ENCODE data around the gene COLEC12.

COLEC12 gene

DNA sequence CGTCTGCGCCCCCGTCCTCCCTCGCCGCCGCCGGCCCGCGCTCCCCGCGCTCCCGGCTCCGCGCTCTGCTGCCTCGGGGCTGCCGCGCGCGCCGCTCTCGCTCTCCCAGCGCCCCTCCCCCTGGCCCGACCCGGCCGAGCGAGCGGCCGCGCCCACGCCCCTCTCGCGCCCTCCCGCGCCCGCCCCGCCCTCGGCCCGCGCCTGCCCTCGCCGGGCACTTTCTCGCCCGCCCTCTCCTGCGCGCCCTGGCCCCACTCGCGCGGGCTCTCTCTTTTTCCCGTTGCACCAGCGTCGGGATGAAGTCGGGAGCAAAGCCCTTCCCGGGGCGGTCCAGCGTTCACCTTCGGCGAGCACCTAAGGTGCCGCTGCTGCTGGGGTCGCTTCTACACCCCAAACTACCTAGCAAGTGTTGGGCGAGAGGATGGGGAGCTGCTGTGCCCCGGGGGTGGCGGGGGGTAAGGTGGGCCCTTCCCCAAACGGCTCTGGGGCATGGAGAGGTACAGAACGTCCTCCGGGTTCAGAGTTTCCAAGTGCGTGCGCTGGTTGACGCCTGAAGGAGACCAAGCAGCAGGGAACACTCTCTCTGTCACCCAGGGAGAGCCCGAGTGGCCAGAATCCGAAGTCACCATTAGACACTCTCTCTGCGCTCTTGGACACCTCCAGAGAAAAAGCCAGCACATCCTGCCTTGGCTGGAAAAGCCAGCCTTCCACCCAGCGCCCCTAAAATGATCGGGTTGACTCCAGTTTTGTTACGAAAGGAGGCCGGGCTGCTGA, at the start of gene COLEC12:
COLEC12 (minus strand) TSS at position 70 of the 774 bp plus-strand sequence. CDS start 187 bp downstream, outside the sequence.
- no peak for DNase-seq

DNA sequence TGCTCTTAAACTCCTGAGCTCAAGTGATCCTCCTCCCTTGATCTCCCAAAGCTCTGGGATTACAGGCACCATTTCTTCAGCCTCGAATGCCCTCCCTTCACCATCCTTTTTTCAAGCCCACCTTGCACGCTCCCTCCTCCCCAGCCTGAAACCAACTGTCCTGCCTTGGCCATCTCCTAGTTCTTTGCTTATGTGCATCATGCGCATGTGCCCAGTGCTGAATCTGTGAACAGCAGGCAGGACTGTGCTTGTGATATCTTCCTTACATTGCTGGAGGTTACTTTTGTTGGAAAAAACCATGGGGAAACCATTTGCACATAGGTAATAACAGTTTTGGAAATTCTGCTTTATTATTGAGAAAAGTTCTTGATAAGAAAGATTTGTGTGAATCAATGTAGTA, 49.5 kb upstream of the COLEC12 start:
- no peak for DNase-seq

DNA sequence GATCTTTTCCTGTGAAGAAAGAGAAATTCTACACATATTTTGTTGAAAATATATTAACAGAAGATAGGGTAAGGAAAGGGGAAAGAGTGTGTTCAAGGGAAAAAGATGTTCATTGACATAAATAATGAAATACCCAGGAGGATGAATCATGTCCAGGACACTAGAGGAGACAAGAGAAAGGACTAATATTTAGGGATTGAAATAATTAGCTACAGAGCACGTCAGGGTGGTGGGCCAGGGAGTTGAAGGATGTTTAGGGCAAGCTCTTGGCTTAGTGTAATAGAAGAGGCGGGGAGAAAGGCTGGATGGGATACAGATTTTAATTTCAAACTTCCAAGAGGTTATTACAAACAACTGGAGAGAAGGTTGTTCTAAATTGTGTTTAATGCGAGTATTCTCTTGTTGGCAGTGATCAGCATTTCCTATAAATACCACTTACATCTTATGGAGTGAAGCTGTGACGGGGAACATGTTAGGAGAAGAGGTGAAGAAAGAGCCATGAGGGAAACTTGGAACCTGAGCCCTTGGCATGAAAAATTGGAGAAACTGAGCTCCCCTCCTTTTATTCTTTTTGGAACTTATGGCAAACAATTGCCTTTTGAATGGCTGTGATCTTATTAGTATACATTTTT, 43.1 kb upstream of the COLEC12 start:
- no peak for DNase-seq

DNA sequence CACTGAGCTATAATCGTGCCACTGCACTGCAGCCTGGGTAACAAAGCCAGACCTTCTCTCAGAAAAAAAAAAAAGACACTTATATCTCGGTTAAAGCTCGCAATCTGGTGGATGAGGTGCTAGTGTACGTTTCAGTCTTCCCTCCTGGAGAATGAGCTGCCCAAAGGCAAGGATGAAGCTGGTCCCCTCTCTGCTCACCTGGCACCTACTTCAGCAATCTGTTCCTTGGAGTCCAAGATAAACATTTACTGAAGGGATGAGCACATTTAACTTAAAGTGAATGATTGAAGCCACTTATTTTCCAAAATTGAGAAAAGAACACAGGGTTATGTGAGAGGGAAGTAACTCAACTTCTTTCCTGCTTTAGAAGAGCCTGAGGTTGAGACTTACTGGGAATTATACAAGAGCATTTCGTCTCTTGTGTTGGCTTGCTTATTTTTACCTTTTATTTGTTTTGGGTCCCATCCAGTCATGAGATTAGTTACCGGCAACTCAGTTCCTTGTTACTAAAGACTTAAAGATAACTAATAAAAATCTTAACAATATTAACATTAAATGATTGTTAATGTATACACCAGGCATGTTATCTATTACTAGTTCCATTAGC, 33.6 kb upstream of the COLEC12 start:
- no peak for DNase-seq

DNA sequence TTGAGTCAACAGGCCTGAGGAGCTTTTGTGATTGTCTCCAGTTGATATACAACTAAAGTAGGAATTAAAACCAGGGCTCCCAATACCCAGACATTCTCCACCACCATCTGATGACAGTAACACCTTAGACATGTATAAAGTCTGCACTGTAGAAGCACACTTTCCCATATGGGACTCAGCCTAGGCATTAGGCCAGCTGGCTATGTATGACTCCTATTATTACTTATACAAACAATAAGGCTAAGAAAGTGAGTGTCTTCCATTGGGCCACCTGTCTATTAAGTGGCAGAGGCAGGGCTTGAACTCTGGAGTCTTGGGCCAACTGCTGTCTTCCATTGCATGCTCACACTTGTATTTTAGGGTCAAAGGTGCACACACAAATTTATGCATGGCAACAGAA, 32.1 kb upstream of the COLEC12 start:
- no peak for DNase-seq

DNA sequence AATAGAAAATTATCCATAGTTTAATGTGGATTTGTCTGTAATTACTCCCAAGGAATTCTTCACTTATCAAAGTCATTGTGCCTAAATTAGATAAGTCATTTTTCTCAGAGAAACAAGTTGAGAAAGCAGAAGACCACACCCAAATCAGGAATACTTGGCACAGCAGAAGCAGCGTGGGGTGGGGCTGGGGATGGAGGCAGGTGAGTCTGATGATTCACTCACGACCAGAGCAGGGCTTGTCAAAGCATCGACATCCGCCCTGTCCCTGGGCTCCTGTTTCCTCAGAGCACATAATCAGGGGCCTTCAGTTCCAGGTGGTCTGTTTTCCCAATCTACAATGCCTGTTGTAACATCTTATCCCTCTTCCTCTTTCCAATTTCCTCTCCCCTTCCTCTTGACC, 31.5 kb upstream of the COLEC12 start:
- no peak for DNase-seq

DNA sequence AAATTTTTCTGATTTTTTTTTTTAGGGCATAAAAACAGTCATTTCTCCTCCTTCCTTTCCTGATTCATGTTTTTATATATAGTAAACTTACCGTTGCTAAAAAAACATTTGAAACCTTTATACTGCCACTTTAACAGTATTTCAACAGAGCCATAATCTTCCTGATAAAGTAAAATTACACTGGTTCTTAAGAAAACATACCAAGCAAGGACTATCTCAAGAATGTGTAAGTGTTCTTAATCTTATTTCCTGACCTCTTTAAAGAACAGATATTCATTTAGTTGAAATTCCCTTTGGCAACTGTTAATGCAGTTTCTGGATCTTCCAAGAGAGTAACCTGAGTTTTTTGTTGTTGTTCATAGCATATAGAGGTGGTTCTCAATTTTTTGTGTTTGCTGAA, 26.6 kb upstream of the COLEC12 start:
- DNase-seq: no peak

DNA sequence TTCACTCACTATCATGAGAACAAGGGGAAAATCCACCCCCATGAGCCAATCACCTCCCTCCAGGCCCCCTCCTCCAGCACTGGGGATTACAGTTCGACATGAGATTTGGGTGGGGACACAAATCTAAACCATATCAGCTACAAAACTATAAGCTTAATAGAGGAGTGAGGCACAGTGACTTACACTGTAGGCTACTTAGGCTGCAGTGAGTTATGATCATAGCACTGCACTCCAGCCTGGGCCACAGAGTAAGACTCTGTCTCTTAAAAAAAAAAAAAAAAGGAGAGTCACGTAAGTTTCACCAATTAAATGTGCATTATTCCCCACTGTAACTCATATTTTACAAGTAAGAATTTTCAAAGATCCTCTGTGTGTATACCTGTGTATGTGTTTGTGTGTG, 26.2 kb upstream of the COLEC12 start:
- DNase-seq: no peak

DNA sequence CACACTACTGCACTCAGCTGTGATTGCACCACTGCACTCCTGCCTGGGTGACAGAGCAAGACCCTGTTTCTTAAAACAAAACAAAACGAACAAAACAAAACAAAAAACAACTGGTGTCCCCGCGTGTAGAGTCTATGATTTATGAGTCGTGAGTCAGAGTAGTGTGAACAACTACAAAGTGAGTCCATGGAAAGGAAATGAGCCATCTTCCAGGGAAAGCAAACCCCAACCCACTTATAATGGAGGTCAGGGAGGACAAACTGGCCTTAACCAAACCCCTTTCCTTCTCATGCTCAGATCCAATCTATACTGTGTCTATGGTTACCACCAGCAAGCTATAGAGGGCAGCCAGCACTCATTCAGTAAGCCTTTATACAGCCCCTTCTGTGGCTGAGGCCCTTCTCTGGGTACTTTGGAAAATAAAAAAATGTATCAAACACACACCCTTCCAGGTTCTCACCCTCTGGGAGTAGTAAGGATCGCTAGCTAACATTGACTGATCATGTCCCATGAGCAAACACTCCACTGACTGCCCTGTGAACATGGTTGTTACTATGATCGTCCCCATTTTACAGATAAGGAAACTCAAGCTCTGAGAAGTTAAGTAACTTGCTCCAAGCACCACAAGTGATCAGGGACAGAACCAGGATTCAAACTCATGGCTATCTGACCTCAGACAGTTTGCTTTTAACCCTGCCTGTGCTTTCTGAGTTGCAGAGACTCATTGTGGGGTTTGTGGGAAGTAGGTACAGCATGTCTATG, 24.7 kb upstream of the COLEC12 start:
- no peak for DNase-seq

DNA sequence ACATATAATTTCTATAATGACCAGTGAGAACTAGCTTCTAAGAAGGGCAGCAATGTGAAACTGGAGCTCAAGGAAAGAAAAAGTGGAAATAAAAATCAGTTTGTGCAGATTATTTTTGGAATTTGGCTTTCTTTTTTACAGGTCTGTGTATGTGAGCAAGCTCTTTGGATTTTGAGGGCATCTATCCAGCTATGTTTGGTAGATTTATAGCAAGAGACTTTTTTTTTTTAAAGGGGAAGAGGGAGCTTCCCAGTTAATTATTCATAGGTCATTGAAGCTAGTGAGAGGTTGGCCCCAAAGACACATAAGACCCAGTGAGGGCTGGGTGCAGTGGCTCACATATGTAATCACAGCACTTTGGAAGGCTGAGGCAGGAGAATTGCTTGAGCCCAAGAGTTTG, 24.0 kb upstream of the COLEC12 start:
- no peak for DNase-seq

DNA sequence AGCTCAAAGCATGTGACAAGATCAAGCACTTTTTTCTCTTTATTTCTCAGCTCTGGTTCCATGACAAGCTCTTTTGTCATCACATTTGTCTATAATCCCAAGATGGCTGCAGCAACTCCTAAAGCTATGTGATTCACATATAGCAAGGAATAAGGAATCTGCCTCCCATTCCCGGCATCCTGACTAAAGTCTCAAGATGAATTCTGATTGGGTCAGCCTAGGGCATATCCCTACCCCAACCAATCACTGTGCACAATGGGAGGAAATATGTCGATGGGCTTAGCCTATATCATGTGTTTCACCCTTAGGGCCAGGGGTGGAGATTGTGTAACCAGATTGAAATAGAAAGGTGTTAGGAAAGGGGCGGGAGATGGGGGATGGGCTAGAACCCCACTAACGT, 23.1 kb upstream of the COLEC12 start:
- DNase-seq: no peak

DNA sequence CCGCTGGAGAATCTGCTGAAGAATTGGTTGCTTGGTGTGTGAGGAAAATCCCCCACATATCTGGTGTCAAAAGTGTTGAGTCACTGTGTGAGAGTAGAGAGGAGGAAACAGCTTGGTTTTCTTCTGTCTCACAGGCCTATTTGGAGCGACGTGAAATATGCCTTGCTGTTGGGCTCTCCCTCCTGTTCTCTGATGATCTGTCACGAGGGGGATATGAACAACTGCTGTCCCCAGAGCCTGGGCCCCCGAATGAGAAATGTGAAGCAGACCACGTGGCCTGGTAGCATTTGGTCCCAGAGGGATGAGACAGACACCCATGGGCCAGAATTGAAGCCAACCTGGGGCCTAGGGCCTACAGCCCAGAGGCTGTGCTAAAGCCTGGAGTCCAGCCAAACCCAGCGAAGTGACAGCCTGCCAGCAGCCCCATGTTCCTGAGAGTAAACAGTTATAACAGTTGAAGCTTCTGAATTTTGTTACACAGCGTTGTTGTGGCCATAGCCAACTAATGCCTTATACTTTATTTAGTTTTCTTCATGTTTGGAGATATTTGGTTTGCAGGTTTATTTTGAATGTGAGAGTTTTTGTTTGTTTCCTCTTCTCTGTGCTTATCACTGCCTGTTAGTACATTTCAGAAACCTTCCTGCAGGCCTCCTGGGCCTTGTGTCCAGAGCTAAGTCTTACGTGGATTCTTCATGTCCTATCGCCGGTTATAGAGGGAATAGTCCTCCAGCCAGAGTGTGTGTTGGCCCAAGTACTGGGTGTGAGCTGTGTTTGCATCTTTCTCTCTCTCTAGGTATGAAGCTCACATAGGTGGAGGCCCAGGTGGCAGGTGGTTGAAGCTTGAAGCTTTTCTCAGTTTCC, 18.7 kb upstream of the COLEC12 start:
- no peak for DNase-seq

DNA sequence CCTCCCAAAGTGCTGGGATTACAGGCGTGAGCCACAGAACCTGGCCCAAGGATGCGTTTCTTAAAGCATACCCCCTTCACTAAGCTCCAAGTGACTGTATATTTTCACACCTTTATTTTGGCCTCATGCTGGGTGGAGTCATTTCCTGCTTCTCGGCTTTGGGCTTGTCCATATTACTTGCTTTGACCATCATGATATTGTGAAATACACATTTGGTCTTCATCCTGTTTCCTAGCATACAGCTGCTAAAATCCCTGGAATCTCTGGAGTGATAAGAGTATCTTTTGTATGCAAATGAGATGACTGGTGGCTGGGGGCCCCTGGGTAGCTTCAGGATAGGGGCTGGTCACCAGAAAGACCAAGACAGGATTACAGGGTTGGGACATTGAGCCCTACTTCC, 17.6 kb upstream of the COLEC12 start:
- DNase-seq: no peak

DNA sequence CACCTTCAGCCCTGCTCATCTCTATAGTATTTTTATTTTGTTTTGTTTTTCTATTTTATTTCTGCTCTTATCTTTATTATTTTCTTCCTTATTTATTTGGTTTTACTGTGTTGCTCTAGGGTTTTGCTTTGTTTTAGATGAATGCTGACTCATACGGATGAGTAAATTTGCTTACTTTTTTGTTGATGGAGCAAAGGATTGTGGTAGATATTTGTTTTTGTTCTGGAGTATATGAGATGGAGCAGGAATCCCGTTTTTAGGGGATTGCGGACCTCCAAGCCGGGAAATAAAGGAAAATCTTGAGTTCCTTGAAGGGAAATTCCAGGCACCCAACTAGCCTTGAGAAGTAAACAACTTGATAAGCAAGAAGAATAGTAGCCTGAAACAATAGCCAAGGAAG, 15.3 kb upstream of the COLEC12 start:
- DNase-seq: no peak

DNA sequence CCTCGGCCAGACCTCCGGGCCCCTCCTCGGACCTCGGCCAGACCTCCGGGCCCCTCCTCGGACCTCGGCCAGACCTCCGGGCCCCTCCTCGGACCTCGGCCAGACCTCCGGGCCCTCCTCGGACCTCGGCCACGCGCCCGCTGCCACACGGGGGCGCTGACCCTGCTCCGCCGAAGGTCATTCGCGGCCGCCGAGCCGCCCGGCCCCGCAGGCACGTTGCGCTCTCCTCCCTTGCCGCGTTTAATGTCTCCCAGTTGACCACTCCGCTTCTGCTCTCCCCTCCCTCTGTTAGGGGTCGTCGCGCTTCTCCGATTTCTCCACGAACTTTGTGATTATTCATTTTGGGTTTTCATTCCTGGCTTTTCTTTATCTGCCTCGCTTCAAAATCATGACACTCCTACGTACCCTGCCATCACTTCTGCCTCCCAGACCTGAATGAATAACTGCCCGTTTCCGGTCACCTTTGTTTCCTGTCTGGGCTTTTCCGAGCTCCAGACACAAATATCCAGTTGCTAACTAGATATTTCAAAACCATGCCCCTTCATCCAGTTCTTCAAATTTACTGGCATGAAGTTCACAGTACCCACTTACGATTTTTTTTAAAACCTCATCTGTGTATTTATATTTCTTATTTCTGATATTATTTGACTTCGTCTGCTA, 14.8 kb upstream of the COLEC12 start:
- no peak for DNase-seq

DNA sequence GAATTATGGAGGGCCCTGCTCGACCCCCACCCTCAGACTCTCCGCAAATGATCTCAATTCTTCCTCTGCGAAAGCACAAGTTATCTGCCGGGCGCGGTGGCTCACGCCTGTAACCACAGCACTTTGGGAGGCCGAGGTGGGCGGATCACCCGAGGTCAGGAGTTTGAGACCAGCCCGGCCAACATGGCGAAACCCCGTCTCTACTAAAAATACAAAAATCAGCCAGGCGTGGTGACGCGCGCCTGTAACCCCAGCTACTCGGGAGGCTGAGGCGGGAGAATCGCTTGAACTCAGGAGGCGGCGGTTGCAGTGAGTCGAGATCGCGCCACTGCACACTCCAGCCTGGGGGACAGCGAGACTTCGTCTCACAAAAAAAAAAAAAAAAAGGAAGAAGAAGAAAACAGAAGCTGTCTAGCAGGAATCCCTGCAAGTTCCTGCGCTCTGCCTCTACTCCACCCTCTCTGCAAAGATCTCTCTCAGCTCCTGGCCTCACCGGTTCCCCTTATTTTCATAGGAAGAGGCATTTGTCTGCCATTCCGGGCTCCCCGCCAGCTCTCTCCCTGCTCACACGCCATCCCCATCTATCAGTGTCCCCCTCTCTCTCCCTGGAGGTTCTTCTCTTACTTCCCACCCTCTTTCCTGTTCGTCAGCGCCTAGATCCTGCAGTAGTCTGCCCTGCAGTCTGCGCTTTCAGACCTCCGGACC, 13.5 kb upstream of the COLEC12 start:
- no peak for DNase-seq

DNA sequence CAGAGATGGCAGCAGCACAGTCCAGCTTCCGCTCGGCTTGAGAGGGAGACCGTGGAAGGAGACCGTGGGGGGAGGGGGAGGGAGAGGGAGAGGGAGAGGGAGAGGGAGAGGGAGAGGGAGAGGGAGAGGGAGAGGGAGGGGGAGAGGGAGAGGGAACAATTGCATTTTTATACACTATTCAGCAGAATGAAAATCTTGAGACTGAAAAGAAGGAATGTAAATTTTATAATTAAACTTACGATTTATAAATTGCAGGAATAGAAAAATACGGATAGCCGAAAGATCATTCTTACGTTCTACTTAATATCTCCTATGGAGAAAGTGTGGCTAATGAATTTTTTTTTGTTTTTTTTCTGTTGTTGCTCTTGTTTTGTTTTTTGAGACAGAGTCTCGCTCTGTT, 12.5 kb upstream of the COLEC12 start:
- DNase-seq: no peak

DNA sequence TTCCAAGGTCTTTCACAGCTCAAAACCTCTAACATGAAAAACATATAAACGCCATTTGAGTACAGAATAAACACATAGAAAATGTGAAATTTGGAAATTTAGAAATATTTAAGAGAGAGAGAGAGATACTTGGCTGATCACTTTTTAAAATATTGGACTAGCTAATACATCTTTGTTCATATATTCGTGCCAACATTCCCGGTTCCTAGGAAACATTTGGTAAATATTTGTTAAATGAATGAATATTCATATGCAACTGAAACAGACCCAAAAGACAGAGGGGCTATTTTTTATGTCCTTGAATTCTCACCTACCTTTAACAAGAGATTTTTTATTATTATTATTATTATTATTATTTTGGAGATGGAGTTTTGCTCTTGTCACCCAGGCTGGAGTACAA, 8.3 kb upstream of the COLEC12 start:
- DNase-seq: no peak

DNA sequence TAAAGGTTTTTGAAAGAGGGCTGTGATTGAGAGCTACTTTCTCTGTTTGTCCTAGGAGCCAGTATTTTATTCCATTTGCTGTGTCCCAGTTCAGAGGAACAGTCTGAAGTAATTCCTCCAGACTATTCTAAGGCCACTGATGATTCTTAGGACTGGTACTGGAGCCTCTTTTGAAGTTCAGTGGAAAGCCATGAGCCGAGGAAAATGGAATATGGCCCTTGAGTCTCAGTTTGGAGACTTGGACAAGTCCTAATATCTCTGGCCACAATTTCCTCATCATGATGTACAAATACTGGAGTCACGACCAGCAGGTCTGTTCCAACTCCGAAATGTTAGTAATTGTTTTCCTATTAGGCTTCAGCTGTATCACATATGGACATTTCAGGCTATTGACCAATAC, 7.1 kb upstream of the COLEC12 start:
- DNase-seq: no peak

DNA sequence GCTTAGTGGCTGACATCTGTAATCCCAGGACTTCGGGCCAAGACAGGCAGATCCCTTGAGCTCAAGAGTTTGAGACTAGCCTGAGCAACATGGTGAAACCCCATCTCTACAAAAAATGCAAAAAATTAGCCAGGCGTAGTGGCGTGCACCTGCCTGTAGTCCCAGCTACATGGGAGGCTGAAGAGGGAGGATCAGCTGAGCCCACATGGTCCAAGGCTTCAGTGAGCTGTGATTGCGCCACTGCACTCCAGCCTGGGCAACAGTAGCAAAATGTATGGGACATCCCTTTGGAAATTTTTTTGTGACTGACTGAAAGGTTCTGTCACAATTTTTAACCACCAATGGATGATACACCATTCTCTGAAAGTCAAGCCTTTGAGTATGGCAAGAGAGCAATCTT, 6.3 kb upstream of the COLEC12 start:
- no peak for DNase-seq

DNA sequence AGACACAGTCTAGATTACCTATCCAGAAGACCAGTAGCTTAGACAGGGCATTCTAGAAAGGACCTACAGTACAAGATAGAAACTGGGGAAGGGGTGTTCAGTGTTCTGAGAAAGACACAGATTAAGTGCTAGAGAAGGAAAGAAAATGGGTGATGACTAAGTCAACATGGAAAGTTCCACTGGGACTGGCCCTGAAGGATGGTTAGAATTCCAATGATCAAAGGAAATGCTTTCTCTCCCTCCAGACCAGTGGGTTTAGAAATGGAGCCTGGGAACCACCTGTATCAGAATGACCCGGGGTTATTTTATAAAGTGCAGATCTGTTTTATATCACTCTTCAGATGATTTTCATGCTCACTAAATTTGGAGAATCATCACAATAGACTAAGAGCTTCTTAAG, 5.8 kb upstream of the COLEC12 start:
- no peak for DNase-seq
